Parathyroid adenoma (tissue), 2 donors: ENCODE results near the gene REPIN1.

Source experiments
- H2AFZ ChIP-seq: fragments of 300-600 bp; sonication (generic); one replicate; pipeline ENCODE4 v1.7.0; 2017; ENCODE audit warnings: antibody characterized with exemption, mild to moderate bottlenecking
- H3K27ac ChIP-seq: fragments of 300-600 bp; sonication (generic); one replicate; pipeline ENCODE4 v1.7.0; 2017
- H3K27me3 ChIP-seq: fragments of 300-600 bp; sonication (generic); one replicate; pipeline ENCODE4 v1.7.0; 2017; ENCODE audit warnings: low read length; ENCODE audit not compliant: control insufficient read depth, insufficient read depth
- H3K36me3 ChIP-seq: fragments of 300-600 bp; sonication (generic); one replicate; pipeline ENCODE4 v1.7.0; 2017; ENCODE audit warnings: low read length; ENCODE audit not compliant: control insufficient read depth, insufficient read depth
- H3K4me1 ChIP-seq: fragments of 300-600 bp; sonication (generic); one replicate; pipeline ENCODE4 v1.7.0; 2017; ENCODE audit warnings: control low read depth
- H3K4me2 ChIP-seq: fragments of 300-600 bp; sonication (generic); one replicate; pipeline ENCODE4 v1.7.0; 2017; ENCODE audit warnings: low read length
- H3K4me3 ChIP-seq: fragments of 300-600 bp; sonication (generic); one replicate; pipeline ENCODE4 v1.7.0; 2017; ENCODE audit warnings: low read depth, low read length
- H3K79me2 ChIP-seq: fragments of 300-600 bp; sonication (generic); one replicate; pipeline ENCODE4 v1.7.0; 2017; ENCODE audit warnings: control low read depth
- H3K9ac ChIP-seq: fragments of 300-600 bp; sonication (generic); one replicate; pipeline ENCODE4 v1.7.0; 2017; ENCODE audit warnings: mild to moderate bottlenecking
- H3K9me3 ChIP-seq: fragments of 300-600 bp; sonication (generic); one replicate; pipeline ENCODE4 v1.7.0; 2017; ENCODE audit warnings: low read length; ENCODE audit not compliant: control insufficient read depth
- CTCF ChIP-seq: fragments of 300-600 bp; sonication (generic); IDR thresholded peaks from one replicate; pipeline ENCODE4 v1.7.0; 2017; ENCODE audit warnings: antibody characterized with exemption, mild to moderate bottlenecking
- donor health status: primary hyperparathyroidism.

Gene REPIN1

GRCh38 chr7:150405584-150406311, 37.1 kb downstream of the REPIN1 start:
- Histone ChIP-seq H3K27me3 (no peaks in the 10 kb centered on the region), H3K4me2 (peak overlapping the region; percentile 63), H3K9me3 (no peaks in the 10 kb centered on the region), H3K79me2 (no peaks in the 10 kb centered on the region), H3K4me3 (peak overlapping the region; percentile 60), H3K4me1 (peaks cover 23% of the 10 kb centered on the region), H3K36me3 (no peaks in the 10 kb centered on the region), H3K27ac (peak overlapping the region; percentile 85), H3K9ac (peak overlapping the region; percentile 22), H2AFZ (peak overlapping the region; percentile 99)
- no peak for TF ChIP-seq CTCF

GRCh38 chr7:150406312-150406566, 37.6 kb downstream of the REPIN1 start:
- Histone ChIP-seq H3K79me2 (no peaks in the 10 kb centered on the region), H3K9ac (no peak overlapping the region), H3K4me3 (peak overlapping the region; percentile 60), H3K27ac (peak overlapping the region; percentile 85), H3K9me3 (no peaks in the 10 kb centered on the region), H2AFZ (peak overlapping the region; percentile 99), H3K27me3 (no peaks in the 10 kb centered on the region), H3K4me1 (peaks cover 28% of the 10 kb centered on the region), H3K36me3 (no peaks in the 10 kb centered on the region), H3K4me2 (peak overlapping the region; percentile 63)
- no peak for TF ChIP-seq CTCF

GRCh38 chr7:150406567-150407421, 38.2 kb downstream of the REPIN1 start:
- H3K4me2 ChIP-seq, result peak overlapping the region; percentile 63
- peak overlapping the region; percentile 60 for H3K4me3 ChIP-seq
- no peak overlapping the region for H3K9ac ChIP-seq
- no peaks in the 10 kb centered on the region for H3K27me3 ChIP-seq
- no peak for TF ChIP-seq CTCF
- no peaks in the 10 kb centered on the region for H3K36me3 ChIP-seq
- peak overlapping the region; percentile 99 for H2AFZ ChIP-seq
- H3K9me3 ChIP-seq, result no peaks in the 10 kb centered on the region
- peaks cover 29% of the 10 kb centered on the region for H3K4me1 ChIP-seq
- H3K79me2 ChIP-seq, result no peaks in the 10 kb centered on the region
- peak overlapping the region; percentile 85 for H3K27ac ChIP-seq

- Histone ChIP-seq H3K79me2 (no peaks in the 10 kb centered on the region), H3K27me3 (no peaks in the 10 kb centered on the region), H3K9me3 (no peaks in the 10 kb centered on the region), H3K27ac (no peak overlapping the region), H3K4me2 (no peak overlapping the region), H3K4me3 (no peak overlapping the region), H3K9ac (no peak overlapping the region), H2AFZ (no peak overlapping the region), H3K4me1 (peaks cover 29% of the 10 kb centered on the region), H3K36me3 (no peaks in the 10 kb centered on the region)
- no peak for TF ChIP-seq CTCF
These were observed 39.2 kb downstream of the REPIN1 start for GRCh38 chr7:150407588-150408392.
